GM18873 (cell line): ENCODE measurements around the gene CHD2.
A peak's percentile ranks its signal among the peaks of the same experiment; 100 is the strongest.

Experiments used
- ATAC-seq: cut with Tn5 transposase; IDR thresholded peaks from one replicate; pipeline ENCODE4 v1.9.1; 2021; ENCODE audit warnings: mild to moderate bottlenecking, moderate library complexity, moderate number of reproducible peaks; ENCODE audit not compliant: unreplicated experiment, low FRiP score

The CHD2 gene

DNA sequence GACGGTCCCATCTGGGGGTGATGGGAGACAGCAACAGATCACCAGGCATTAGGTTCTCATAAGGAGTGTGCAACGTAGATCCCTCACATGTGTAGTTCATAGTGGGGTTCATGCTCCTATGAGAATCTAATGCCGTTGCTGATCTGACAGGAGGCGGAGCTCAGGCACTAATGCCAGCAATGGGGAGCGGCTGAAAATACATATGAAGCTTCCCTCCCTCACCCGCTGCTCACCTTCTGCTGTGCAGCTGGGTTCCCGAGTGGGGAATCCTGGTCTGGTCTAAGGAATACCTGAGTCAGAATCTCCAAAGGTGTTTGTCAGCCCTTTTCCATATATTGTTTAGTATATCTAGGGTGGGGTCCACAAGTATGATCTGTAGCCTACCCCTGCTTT, 52.3 kb downstream of the CHD2 start:
- ATAC-seq = no peak

DNA sequence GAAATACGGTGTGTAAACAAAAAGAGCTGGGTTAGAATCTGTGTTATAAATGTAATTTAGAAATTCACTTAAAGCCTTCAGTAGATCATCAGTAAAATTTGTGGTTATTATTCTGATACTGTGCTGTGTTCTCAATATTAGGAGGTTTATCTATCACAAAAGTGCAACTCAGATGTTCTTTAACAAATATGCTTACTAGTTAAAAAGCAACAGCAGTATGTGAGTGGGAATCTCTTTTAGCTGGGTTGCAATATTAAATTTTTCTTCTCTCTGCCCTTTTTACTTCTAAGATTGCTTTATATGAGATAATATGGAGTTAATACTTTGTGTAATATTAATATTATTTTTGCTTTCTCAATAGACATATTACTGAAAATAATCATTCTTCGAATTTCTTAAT, 53.4 kb downstream of the CHD2 start:
- no peak for ATAC-seq

DNA sequence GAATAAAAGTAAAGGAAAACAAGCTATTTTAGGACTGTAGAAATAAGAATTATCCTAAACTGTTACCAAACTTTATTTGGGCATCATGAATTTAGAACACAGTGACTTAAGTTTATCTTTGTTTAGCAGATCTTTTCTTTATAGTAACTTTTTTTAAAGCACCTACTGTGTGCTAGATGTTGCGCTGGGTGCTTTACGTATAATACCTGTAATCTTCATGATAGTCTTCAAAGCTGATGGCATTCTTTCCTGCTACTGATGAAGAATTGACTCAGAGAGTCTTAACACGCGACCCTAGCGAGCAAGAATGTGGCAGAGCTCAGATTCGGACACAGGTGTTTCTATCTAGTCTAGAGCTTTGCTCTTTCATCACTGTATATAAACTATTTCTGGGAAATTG, 53.9 kb downstream of the CHD2 start:
- ATAC-seq = no peak

DNA sequence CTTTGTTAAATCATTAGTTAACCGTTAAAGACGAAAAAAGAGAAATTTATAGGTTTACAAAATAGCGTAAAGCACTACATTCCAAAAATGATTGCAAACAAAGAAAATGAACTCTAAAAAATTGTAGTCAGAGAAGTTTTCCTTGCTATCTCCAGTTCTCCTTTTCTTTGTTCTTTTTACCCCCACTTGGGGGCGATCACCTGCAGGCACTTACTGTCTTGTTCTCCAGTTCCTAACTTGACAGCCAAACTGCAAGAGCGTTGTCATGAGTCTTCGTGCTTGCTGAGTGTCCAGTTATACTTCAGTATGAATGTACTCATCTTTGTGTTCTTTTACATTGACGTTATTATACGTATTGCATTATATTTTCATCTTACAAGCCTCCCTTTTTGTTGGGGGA, 54.5 kb downstream of the CHD2 start:
- ATAC-seq = no peak

DNA sequence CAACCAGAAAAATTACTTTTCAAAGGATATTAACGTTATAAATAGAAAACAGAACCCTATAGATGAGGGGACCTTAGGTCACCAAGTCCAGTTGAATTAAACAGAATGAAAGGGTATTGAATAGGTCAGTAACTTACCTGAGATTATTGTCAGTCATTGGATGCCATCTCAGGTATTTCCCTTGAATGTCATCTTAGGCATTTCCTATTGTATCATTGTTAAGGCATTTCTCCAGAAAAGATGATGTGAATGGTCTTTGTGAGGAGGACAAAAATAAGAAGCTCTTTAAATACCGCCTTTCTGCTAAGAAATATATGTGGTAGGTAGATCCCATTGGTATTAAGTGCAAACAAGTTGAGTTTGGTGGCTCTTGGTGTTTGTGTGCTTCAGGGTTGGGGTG, 55.6 kb downstream of the CHD2 start:
- no peak for ATAC-seq

DNA sequence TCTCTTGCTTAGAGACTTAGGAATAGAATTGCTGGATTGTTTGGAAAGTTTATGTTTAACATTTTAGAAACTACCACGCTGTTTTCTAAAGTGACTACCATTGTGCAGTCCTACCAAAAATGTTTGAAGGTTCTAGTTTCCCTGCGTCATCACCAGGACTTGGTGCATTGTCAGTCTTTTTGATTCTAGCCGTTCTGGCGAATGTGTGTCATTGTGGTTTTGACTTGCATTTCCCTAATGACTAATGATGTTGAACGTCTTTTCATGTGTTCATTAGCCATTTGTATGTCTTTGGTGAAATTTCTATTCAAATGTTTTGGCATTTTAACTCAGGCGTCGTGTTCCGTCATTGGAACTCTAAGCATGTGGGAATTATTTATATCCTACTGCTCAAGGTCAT, 58.0 kb downstream of the CHD2 start:
- ATAC-seq = no peak

DNA sequence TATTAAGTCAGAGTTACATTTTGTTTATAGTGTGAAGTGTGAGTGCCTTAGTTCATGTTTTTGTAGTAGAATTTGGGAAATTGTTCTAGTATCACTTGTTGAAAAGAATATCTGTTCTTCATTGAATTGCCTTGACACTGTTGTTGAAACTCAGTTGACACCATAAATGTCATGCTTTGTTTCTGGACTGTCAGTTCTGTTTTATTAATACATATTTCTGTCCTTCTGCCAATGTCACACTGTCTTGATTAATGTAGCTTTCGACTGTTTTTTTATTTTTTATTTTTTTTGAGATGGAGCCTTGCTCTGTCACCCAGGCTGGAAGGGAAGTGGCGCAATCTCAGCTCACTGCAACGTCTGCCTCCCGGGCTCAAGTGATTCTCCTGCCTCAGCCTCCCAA, 59.1 kb downstream of the CHD2 start:
- no peak for ATAC-seq

DNA sequence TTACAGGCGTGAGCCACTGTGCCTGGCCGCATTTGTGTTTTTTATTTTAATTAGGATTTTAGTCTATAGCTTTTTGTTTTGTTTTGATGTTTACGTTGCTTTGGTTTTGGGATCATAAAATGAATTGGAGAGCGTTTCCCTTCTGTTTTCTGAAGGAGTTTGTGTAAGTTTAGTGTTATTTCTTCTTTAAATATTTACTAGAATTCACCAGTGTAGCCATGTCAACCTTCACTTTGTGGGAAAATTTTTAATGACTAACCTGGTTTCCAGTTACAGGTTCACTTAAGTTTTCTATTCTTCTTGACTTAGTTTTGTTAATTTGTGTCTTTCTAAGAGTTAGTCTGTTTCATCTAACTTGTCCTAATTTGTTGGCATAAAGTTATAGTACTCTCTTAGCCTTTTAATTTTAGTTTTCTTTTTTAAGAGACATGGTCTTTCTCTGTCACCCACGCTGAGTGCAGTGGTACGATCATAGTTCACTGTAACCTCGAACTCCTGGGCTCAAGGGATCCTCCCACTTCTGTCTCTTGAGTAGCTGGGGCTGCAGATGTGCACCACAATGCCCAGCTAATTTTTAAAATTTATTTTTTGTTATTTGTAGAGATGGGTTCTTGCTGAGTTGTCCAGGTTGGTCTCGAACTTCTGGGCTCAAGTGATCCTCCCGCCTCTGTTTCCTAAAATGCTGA, 61.0 kb downstream of the CHD2 start:
- ATAC-seq = no peak

DNA sequence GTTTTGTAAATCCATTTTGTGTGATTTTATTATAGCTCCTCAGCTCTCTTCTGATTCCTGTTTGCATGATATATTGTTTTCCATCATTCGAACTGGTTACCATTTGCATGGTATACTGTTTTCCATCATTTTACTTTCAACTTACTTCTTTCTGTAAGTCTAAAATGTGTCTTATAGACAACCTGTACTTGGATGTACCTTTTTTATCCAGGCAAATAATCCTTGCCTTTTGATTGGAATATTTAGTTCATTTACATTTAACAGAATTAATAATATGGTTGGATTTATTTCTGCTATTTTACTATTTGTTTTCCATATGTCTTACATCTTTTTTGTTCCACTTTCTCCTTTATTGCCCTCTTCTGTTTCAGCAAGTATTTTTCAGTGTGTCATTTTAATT, 62.8 kb downstream of the CHD2 start:
- ATAC-seq = no peak

DNA sequence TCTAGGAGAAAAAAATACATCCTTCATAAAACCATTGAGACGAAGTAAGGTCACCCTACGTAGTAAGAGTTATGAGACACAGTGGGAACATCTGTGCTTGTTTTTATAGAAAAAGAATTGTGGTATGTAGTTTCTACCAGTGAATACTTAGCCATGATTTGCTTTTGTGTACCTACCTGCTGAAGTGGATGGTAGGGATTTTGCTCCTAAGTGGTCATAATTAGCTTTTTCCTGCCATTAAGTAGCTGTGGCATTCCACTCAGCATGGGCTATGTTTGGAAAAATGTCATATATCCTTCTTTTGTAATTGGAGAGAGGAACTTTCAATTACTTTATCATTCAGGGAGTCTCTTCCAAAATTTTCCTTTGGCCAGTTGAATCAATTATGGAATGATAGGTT, 63.7 kb downstream of the CHD2 start:
- ATAC-seq = no peak

DNA sequence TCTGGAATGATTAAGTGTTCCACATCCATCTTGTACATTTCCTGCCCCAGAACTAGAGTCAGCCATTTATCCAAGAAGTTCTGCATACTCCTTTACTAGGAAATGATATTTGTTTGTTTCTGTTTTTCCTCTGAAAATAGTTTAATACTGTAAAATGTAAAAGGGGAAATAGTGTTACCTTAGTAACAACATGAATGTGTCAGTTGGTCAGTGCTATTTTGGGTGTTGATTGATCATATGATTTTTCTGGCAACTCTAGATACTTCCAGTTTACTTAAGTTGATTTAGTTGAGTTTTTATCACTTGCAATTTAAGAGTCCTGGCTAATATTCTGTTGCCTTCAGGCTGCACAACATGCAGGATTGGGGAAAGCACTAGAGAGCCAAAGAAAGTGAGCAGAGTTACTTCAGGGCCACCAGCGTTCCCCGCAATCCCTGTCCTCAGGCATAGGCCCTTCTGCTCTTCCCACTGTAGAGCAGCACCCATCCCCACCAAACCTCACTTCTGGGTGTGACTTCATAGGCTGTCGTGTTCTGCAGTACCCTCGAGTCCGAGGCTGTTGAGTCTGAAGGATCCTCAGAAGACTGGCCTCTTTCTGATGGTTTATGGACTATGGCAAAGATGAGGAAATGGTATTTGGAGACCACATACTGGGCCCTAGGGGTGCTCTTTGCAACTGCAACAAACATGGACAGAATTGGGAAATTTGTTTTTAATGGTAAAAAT, 69.0 kb downstream of the CHD2 start:
- no peak for ATAC-seq

DNA sequence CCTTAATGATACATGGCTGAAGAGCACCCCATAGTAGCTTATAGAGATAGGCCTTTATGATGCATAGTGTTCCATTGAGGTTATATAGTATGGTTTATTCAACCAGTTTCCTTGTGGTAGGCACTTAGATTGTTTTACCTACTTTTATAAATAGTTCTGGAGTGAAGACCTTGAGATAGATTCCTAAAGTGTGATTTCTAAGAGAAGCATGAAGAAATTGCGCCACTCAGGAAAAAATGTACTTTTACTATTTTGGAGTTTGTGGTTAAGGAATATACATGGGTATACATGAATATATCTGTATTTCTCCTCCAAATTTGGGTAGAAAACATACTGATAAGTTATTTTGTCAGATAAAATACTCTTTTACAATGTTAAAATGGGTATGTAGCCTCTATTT, 70.5 kb downstream of the CHD2 start:
- ATAC-seq = no peak

DNA sequence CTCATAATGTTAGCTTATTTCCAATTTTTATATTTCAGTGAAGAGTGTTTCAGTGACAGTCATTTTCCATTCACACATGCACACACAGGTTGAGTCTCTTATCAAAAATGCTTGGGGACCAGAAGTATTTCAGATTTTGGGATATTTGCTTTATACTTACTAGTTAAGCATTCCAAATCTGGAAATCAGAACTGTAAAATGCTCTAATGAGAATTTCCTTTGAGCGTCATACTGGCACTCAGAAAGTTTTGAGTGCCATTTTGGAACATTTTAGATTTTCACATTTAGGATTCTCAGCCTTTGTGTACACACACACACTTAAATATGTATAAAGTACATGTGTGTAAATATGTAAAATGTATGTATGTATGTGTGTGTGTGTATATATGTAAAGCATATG, 71.0 kb downstream of the CHD2 start:
- no peak for ATAC-seq

DNA sequence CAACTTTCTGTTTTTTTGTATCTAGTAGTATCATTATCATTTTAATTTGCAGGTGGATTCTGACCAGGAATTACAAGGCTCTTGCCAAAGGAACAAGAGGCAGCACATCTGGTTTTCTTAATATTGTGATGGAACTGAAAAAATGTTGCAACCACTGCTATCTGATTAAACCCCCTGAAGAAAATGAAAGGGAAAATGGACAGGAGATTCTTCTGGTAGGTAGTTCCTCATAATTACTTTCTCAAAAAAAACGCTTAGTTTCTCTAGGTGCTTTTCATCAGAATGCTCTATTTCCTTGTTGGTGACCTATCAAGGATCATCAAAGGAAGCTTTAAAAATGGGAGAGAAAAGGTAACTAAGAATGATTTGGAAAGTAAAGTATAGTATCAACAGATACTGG, 71.6 kb downstream of the CHD2 start:
- no peak for ATAC-seq

DNA sequence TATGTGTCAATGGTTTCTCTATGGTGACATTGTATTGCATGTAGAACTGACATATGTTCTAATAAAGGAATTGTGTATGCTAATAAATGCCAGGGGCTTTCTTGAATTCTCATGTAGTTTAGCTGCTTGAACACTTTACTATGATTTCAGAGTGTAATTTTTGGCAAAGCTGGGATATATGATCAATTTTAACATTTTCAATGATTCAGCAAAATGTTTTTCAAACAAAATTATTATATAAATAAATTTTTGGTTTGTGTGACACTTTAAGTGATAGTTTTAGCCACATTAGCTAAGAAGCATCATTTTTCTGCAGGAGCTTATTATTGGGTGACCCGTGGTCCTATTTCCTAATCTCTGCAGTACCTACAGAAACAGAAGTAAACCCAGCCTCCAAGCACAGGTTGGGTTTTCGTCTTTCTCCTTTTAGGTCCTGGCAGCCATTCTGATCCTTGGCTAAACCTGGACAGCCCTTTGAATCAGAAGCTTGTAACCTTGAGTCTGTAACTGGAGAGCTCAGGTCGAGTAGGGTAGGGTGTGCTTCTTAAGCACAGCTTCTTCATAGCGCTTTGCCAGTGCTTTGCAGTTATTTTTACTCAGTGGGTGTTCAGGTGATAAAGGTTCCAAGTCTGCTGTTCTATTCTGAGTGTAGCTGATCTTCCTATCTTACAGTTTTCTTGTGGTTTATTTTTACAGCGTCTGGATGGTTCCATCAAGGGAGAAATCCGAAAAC, 74.2 kb downstream of the CHD2 start:
- no peak for ATAC-seq

DNA sequence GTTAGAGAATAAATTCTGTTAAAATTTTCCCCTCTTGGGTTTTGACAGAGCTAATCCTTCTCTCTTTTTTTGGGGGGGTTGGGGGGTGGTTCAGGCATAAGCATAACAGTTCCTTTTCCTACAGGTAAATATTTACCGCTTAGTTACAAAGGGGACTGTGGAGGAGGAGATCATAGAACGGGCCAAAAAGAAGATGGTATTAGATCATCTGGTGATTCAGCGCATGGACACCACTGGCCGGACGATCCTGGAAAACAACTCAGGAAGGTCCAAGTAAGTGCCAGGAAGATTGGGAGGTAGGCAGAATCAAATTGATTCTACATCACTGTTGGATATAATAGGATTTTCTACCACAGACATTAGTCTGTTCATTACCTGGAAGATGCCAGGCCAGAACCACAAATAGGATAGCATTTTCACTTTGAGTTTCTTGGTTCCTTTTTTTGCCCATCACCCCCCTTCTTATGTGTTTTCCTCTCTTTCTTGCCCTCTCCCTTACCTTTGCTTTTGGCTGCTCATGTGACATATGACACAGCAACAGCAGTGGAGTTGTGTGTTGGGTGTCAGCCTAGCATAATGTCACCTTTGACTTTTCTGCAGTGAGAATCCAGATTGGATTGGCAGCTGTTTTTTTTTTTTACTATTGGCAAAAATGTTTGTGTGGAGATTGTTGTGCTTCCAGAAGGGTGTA, 79.0 kb downstream of the CHD2 start:
- no peak for ATAC-seq

DNA sequence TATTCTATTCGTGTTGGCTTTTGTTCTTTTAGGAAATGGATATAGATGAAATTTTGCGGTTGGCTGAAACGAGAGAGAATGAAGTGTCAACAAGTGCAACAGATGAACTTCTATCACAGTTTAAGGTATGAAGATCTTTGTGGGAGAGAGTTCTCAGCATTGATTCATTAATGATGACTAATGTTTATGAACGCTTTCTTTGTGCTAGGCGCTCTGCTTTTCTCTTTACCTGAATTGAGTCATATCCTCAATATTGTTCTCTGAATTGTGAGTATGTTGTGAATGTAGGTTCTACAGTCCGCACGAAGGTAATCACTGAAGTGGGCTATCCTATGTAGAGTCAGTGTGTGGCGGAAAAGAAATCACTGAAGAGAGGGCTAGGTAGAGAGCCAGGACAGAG, 81.2 kb downstream of the CHD2 start:
- ATAC-seq = no peak

DNA sequence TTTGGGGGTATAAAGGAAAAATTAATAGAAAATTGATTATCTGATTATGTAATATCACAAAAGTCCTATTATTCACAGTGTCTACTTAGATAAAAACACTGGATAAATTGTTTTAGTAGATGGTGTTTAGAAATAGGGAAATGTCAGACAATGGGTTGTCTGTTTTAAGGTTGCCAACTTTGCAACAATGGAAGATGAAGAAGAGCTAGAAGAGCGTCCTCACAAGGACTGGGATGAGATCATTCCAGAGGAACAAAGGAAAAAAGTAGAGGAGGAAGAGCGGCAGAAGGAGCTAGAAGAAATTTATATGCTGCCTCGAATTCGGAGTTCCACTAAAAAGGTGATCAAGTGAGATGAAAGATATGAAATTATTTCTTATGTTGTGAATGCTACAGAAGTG, 84.0 kb downstream of the CHD2 start:
- no peak for ATAC-seq

DNA sequence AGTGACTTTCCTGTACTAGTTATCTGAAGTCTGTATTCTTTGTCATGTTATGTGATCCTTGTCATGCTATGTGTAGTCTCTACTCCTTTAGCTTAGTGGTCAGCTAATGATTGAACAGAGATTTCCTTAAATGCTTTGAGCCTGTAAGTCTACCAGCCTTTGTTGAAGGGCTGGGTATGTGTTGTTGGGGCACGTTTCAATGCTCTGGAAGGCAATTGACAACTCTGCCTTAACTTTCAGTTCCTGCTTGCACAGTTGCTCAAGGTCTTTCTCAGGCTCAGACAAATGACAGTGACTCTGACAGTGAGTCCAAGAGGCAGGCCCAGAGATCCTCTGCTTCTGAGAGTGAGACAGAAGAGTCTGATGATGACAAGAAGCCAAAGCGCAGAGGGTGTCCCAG, 89.3 kb downstream of the CHD2 start:
- peak; percentile 47 for ATAC-seq

DNA sequence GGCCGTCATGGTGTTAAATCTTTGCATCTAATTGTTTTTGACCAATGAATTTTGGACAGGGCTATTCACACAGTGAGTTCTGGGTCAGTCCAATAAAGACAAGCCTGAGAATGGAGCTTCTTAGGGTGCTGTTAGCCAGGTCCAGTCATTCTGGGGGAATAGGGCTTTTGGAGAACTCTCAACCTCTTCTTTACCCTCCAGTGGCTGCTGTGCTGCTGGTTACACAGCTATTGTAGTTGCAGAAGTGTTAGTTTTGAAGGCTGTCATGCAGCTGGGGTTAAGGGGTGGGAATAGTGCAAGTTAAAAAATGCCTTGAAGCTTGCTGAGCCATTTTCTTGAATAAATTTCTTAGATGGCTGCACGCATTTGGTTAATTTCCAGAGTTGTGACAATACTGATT, 89.9 kb downstream of the CHD2 start:
- no peak for ATAC-seq

DNA sequence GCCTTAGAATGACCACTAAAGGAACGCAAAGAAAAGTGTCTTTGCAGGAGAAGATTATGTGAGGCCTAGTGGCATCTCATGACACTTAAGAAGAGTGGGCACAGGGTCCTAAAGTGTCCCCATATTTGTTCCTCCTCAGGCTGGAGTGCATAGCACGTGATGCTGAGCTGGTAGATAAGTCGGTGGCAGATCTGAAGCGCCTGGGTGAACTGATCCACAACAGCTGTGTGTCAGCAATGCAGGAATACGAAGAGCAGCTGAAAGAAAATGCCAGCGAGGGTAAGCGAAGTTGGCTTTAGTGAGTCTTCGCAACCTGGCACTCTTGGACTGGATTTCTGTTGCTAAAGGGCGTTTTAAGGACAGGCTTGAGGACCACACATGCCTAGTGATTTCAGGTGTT, 92.6 kb downstream of the CHD2 start:
- ATAC-seq = no peak
